ENCODE results near the gene EIF1AX. TPM values are rescaled to one million over a fixed set of nuclear protein-coding genes. Genes with fewer than 3 reads are reported as not detected.

EIF1AX gene
- total and polyA plus RNA-seq, 2 of the 13 experiments (the other 11 are each of a cell fraction or from before 2014, with no cell fraction given) = 35.1 to 82.7 TPM

GRCh38 chrX:20116087-20116576, 25.5 kb downstream of the EIF1AX start (continued):
- no peak for TF ChIP-seq ZNF407 (CRISPR knock-in tag; IDR thresholded peaks at IDR 0.05; ENCODE audit: not compliant biosample characterization)
- no peak for TF ChIP-seq HOXD1 (CRISPR knock-in tag; IDR thresholded peaks at IDR 0.05)
- TF ChIP-seq PLRG1 (conservative IDR thresholded peaks at IDR 0.05) = no peak
- peak; percentile 39; the same call in 1 of the 2 replicates for TF ChIP-seq MAX (IDR thresholded peaks at IDR 0.05)
- TF ChIP-seq ARID2 (CRISPR knock-in tag; IDR thresholded peaks at IDR 0.05; ENCODE audit: borderline replicate concordance) = 0 out of 2 replicates have a peak, but pooled peaks have one; percentile 39
- TF ChIP-seq TMF1 (CRISPR knock-in tag; IDR thresholded peaks at IDR 0.05; ENCODE audit: low read depth) = 0 out of 2 replicates have a peak, but pooled peaks have one; percentile 34
- no peak for TF ChIP-seq THAP9 (CRISPR knock-in tag; IDR thresholded peaks at IDR 0.05; ENCODE audit: borderline replicate concordance)
- no peak for TF ChIP-seq DZIP1 (CRISPR knock-in tag; IDR thresholded peaks at IDR 0.05)
- no peak for TF ChIP-seq ZNF496 (CRISPR knock-in tag; IDR thresholded peaks at IDR 0.05; ENCODE audit: insufficient replicate concordance)
- TF ChIP-seq ZNF670 (CRISPR knock-in tag; IDR thresholded peaks at IDR 0.05; ENCODE audit: borderline replicate concordance) = no peak
